Astrocyte of the spinal cord (primary cell): ENCODE results near the gene SELENOS.
A peak's percentile ranks its signal among the peaks of the same experiment; 100 is the strongest.

Source experiments
- DNase-seq: peaks from one replicate; pipeline ENCODE4 v3.0.0; 2011; ENCODE audit warnings: low read depth, low spot score
- H3K4me3 ChIP-seq: 2 replicates; pipeline ENCODE4 v1.5.1; 2011; ENCODE audit warnings: low read depth, mild to moderate bottlenecking, low read length, moderate library complexity
- CTCF ChIP-seq: IDR thresholded peaks from 2 replicates; pipeline ENCODE4 v1.5.1; 2012; ENCODE audit warnings: low read depth, mild to moderate bottlenecking, low read length, inconsistent platforms
- in situ Hi-C: cut with HindIII; loops from 2 replicates; pipeline ENCODE4 v1.10.0; 2017; ENCODE audit warnings: low sequenced_read_pairs

SELENOS gene

DNA sequence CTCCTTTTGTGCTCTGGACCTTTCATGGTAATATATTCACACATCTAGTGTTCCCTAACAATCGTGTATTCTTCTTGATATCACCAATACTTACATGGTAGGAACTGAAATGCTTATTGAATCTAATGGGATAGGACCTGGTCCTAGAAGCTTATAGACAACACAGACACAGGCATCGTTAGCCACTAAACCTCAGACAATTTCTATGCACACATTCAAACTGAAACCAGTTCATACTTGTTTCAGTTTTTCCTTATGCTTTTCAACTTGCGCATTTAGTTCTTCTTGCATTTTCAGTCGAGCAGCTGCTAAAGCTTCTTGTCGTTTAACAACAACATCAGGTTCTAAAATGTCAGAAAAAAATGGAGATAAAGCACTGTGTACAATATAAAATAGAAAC is 2.3 kb downstream of the SELENOS start:
- H3K4me3 ChIP-seq: no peak overlapping the region
- no peak for DNase-seq
- no peak for TF ChIP-seq CTCF
- in situ Hi-C loops: no loop called here

DNA sequence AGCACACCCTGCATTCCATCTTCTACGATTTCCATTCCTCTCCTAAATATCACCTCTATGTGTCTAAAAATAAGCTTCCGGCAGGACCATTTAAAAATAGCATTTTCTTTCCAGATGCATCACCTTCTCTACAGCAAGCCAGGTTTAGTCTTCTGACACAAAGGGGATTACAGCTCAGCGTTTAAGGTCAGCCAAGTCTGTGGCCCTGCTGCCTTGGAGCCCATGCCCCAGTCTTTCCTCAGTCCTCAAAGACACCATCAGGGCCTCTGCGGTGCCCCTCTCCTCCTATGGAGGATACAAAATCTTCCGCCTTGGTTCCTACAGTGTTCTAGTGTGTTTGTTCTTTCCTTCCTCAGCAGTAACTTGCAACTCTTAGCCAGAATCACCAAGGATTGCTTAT is 3.8 kb downstream of the SELENOS start:
- in situ Hi-C loops: no loop called here
- no peak for DNase-seq
- H3K4me3 ChIP-seq: no peak overlapping the region
- no peak for TF ChIP-seq CTCF

DNA sequence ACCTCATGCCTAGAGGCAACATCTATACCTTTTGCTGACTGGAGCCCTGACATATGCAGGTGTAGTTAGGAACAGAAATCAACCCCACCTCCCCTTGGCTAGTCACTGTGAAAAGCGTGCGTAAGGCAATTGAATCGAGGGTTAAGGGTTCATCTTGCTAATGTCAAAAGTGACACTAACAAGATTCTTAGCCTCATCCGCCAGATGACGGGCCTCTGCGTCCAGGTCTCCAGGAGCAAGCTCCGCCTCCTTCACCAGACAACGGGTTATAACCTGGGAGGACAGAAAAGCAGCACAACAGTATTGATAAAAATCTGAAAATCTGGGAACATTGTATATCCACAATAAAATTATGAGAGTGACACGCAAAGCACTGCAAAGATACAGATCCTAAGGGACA is 4.7 kb downstream of the SELENOS start:
- no peak overlapping the region for H3K4me3 ChIP-seq
- no peak for DNase-seq
- in situ Hi-C loops: no loop called here
- no peak for TF ChIP-seq CTCF

GRCh38 chr15:101269479-101270223 is 7.6 kb downstream of the SELENOS start:
- peak; percentile 52 for TF ChIP-seq CTCF
- no peak overlapping the region for H3K4me3 ChIP-seq
- in situ Hi-C loops: no loop called here
- no peak for DNase-seq

DNA sequence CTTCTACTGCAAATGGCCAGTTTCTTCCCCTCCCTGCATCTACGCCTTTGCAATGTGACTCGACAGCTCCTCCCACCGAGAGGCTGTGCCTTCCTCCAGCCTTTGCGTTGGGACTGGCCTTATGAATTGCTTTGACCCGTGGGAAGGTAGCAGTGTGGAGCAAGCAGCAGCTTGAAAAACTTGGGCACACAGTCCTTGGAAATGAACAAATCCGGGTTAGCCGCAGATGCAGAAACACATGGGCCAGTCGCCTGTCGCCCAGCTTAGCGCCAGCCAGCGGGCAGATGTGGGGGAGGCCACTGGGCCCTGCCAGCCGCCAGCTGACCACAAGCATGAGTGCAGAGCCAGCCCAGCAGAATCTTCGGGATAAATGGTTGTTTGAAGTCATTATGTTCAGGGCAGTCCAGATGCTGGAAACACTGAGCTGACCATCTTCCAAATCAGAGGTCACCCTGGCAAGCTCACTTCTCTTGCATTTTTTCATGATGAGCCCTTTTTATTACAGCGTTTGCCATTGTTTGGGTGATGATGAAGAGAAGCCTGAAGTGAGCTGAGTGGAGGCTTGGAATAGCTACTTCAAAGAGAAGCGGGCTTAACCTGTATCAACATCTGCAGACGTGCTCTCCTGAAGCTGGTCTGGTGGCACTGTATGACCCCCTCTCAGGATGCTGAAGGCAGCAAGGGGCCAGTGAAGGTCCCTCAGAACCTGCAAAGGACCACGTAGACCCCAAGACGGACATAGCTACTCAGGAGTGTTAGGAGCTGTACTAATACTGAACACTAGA is 9.8 kb downstream of the SELENOS start:
- DNase-seq: peak; percentile 90
- no peak for TF ChIP-seq CTCF
- H3K4me3 ChIP-seq: no peak overlapping the region
- in situ Hi-C loops: no loop called here

- in situ Hi-C loops: no loop called here
- no peak overlapping the region for H3K4me3 ChIP-seq
- DNase-seq: no peak
- TF ChIP-seq CTCF: no peak
Measured at GRCh38 chr15:101266787-101267186, 10.5 kb downstream of the SELENOS start.
